ENCODE measurements around the gene HSF5. TPM values are rescaled to one million over a fixed set of nuclear protein-coding genes. Genes with fewer than 3 reads are reported as not detected.
"Not testable (repeated sequence)": the region's sequence is repeated elsewhere in the genome, so short reads cannot be mapped to it uniquely, and the experiment has no call there.

The HSF5 gene
- total and polyA plus RNA-seq, 9 donors: 0.04 to 0.20 (median 0.10) TPM; not detected in 2

DNA sequence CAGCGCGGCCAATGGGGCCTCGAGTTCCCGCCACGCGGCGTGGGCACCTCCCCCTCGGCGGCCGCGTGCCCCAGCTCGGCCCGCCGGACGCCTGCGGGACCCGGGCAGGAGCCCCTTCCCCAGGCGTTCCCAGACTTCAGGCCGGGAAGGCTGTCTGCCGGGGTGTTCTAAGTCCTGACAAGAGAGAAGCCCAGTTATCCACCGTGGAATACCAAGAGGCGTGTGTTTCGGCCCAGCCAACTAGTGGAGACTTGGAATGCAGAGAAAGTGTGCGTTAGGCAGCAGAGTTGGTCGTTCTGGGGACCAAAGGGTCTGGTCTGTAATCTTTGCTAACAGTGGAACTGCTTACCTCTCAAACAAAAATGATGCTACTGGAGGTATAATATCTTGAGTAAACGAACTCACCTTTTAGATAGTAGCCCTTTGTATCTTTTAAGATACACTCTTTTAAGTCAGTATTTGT lies 251 bp upstream of the HSF5 start:
- Histone ChIP-seq H3K36me3 (ENCODE audit: control insufficient read depth, insufficient read depth, low read length) (peaks cover 37% of the 10 kb centered on the region), H3K27me3 (ENCODE audit: control insufficient read depth, insufficient read depth, low read length) (no peaks in the 10 kb centered on the region)
- 80% methylated on average over 24 of the region's 26 CpGs for WGBS (ENCODE audit: insufficient coverage)

DNA sequence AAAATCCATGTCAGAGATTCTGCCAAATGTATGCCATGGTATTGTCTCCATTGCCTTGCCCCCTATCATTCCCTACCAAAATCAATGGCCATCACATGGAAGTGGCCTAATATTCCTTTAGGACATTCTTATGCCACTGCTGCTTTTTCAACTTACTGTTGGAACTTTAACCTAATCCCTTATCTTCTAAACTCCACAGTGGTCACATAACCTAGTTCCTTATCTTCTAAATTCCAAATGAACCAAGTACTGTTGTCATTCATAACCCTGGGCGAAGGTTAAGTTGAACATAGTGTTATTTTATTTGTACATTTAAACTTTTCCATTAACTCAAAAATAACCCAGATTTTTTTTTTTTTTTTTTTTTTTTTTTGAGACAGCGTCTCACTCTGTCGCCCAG lies 3.6 kb downstream of the HSF5 start:
- Histone ChIP-seq H3K4me3 (ENCODE audit: low read length) (no peak overlapping the region), H3K4me1 (ENCODE audit: control insufficient read depth, insufficient read depth, low read length) (no peaks in the 10 kb centered on the region), H3K9me3 (replicated peaks; ENCODE audit: control insufficient read depth, low read depth, low read length) (peaks cover 2% of the 10 kb centered on the region), H3K36me3 (ENCODE audit: control insufficient read depth, insufficient read depth, low read length) (peaks cover 7% of the 10 kb centered on the region), H3K27me3 (ENCODE audit: control insufficient read depth, insufficient read depth, low read length) (no peaks in the 10 kb centered on the region), H3K27ac (ENCODE audit: low read length) (no peak overlapping the region)
- DNase-seq: no peak
- WGBS (ENCODE audit: insufficient coverage): no CpG with 5 or more reads among the region's 3 CpGs

More for the DNA sequence above, 251 bp upstream of the HSF5 start:
- Histone ChIP-seq H3K9me3 (replicated peaks; ENCODE audit: control insufficient read depth, low read depth, low read length) (peaks cover 2% of the 10 kb centered on the region), H3K4me3 (ENCODE audit: low read length) (no peak overlapping the region), H3K27ac (ENCODE audit: low read length) (no peak overlapping the region), H3K4me1 (ENCODE audit: control insufficient read depth, insufficient read depth, low read length) (no peaks in the 10 kb centered on the region)
- no peak for DNase-seq

DNA sequence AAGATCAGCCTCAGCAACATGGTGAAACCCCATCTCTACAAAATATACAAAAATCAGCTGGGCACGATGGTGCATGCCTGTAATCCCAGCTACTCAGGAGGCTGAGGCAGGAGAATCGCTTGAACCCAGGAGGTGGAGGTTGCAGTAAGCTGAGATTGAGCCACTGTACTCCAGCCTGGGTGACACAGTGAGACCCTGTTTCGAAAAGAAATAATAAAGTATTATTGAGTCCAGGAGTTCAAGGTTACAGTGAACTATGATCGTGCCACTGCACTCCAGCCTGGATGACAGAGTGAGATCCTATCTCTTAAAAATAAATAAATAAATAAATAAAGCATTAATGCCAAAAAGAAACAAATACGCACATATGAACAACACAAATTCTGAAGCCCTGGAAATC lies 6.4 kb downstream of the HSF5 start:
- H3K4me1 ChIP-seq (ENCODE audit: control insufficient read depth, insufficient read depth, low read length); H3K27me3 ChIP-seq (ENCODE audit: control insufficient read depth, insufficient read depth, low read length); H3K9me3 ChIP-seq (replicated peaks; ENCODE audit: control insufficient read depth, low read depth, low read length); H3K4me3 ChIP-seq (ENCODE audit: low read length); H3K36me3 ChIP-seq (ENCODE audit: control insufficient read depth, insufficient read depth, low read length); DNase-seq; H3K27ac ChIP-seq (ENCODE audit: low read length): not testable (repeated sequence)
- 100% methylated on average over 1 of the region's 5 CpGs for WGBS (ENCODE audit: insufficient coverage)

DNA sequence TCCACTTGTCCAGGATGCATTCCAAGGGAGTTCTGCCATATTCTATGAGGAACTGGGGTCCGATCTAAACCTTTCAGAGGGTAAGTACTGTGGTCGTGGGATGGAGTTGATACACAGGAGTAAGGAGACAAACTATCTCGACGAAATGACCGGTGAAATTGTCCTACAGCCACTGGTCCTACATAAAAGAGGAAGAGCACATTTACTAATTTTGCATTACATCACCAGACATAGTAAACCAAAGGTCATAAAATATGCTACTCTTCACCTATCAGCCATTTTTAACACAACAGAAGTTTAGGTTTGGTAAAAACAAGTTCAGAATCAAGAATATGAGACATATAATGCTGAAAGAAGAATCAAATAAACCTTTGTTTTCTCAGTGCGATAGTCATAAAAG lies 8.1 kb downstream of the HSF5 start:
- no peaks in the 10 kb centered on the region for H3K9me3 ChIP-seq (replicated peaks; ENCODE audit: control insufficient read depth, low read depth, low read length)
- H3K4me1 ChIP-seq (ENCODE audit: control insufficient read depth, insufficient read depth, low read length): no peaks in the 10 kb centered on the region
- no peaks in the 10 kb centered on the region for H3K36me3 ChIP-seq (ENCODE audit: control insufficient read depth, insufficient read depth, low read length)
- no peak overlapping the region for H3K4me3 ChIP-seq (ENCODE audit: low read length)
- H3K27ac ChIP-seq (ENCODE audit: low read length): no peak overlapping the region
- no peak for DNase-seq
- WGBS (ENCODE audit: insufficient coverage): 89% methylated on average over 1 of the region's 6 CpGs
- no peaks in the 10 kb centered on the region for H3K27me3 ChIP-seq (ENCODE audit: control insufficient read depth, insufficient read depth, low read length)

DNA sequence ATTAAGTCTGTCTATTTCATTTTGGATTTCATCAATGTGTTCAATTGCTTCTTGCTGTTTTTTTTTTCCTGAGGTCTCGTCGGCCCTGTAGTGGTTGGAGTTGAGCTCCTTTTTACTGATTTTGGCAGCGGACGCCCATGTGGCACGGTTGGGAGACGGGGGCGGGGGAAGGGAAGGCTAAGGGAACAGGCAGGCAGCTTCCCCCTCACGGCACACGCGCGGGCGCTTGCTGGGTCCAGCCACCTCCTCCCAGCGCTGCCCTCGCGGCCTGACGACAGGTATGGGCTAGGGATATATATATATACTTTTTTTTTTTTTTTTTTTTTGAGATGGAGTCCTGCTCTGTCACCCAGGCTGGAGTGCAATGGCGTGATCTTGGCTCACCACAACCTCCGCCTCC lies 11.4 kb downstream of the HSF5 start:
- H3K27ac ChIP-seq (ENCODE audit: low read length): no peak overlapping the region
- no peaks in the 10 kb centered on the region for H3K27me3 ChIP-seq (ENCODE audit: control insufficient read depth, insufficient read depth, low read length)
- DNase-seq: no peak
- no peaks in the 10 kb centered on the region for H3K4me1 ChIP-seq (ENCODE audit: control insufficient read depth, insufficient read depth, low read length)
- 52% methylated on average over 5 of the region's 18 CpGs for WGBS (ENCODE audit: insufficient coverage)
- no peaks in the 10 kb centered on the region for H3K36me3 ChIP-seq (ENCODE audit: control insufficient read depth, insufficient read depth, low read length)
- H3K4me3 ChIP-seq (ENCODE audit: low read length): no peak overlapping the region
- no peaks in the 10 kb centered on the region for H3K9me3 ChIP-seq (replicated peaks; ENCODE audit: control insufficient read depth, low read depth, low read length)

DNA sequence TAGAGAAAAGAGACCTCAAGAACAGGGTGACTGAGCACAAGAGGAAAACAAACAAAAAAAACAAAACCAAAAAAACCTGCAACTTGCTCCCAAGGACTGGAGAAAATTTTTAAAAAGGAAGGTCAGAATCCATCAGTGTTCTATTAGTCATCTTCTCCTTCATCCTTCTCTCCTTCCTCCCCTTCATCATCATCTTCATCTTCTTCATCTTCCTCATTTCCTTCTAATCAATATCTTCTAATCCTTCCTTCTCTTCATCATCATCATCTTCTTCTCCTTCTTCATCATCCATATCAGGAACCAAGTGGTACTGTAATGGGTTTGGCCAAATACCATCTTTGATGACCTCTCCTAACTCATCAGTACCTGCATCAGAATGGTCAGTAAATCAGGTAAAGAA lies 12.2 kb downstream of the HSF5 start:
- Histone ChIP-seq H3K36me3 (ENCODE audit: control insufficient read depth, insufficient read depth, low read length) (no peaks in the 10 kb centered on the region), H3K9me3 (replicated peaks; ENCODE audit: control insufficient read depth, low read depth, low read length) (no peaks in the 10 kb centered on the region), H3K4me3 (ENCODE audit: low read length) (no peak overlapping the region), H3K4me1 (ENCODE audit: control insufficient read depth, insufficient read depth, low read length) (no peaks in the 10 kb centered on the region), H3K27me3 (ENCODE audit: control insufficient read depth, insufficient read depth, low read length) (no peaks in the 10 kb centered on the region), H3K27ac (ENCODE audit: low read length) (no peak overlapping the region)
- DNase-seq: no peak

DNA sequence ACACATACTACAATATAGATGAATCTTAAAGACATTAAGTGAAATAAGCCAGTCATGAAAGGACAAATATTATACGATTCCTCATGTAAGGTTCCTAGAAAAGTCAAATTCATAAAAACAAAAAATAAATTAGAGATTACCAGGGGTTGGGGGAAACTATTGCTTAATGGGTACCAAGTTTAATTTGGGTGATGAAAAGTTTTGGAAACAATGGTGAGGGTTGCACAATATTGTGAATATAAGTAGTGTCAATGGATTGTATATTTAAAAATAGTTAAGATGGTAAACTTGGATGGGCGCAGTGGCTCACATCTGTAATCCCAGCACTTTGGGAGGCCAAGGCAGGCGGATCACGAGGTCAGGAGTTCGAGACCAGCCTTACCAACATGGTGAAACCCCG lies 17.9 kb downstream of the HSF5 start:
- Histone ChIP-seq H3K36me3 (ENCODE audit: control insufficient read depth, insufficient read depth, low read length) (no peaks in the 10 kb centered on the region), H3K4me1 (ENCODE audit: control insufficient read depth, insufficient read depth, low read length) (no peaks in the 10 kb centered on the region), H3K27me3 (ENCODE audit: control insufficient read depth, insufficient read depth, low read length) (peaks cover 2% of the 10 kb centered on the region), H3K27ac (ENCODE audit: low read length) (no peak overlapping the region), H3K4me3 (ENCODE audit: low read length) (no peak overlapping the region), H3K9me3 (replicated peaks; ENCODE audit: control insufficient read depth, low read depth, low read length) (no peaks in the 10 kb centered on the region)
- DNase-seq: no peak
- 73% methylated on average over 2 of the region's 6 CpGs for WGBS (ENCODE audit: insufficient coverage)

DNA sequence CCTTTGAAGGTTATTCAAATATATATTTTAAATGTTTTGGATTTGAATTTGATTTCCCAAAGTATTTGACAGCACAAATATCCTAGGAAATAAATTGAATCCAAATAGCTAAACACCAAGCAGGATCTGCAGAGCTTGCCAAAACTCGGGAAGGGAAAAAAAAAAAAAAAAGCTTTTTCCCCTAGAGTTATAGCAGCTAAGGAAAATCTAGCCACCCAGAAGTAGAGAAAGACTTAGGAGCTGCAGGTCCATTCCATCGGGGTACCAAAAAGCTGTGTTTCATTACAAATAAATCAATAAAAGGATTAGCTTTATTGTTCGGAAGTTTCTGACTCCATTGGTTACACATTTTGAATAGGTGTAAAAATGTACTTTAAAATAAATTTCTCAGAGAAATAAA lies 19.3 kb downstream of the HSF5 start:
- Histone ChIP-seq H3K27ac (ENCODE audit: low read length) (no peak overlapping the region), H3K27me3 (ENCODE audit: control insufficient read depth, insufficient read depth, low read length) (peaks cover 2% of the 10 kb centered on the region), H3K36me3 (ENCODE audit: control insufficient read depth, insufficient read depth, low read length) (no peaks in the 10 kb centered on the region), H3K4me3 (ENCODE audit: low read length) (no peak overlapping the region), H3K9me3 (replicated peaks; ENCODE audit: control insufficient read depth, low read depth, low read length) (no peaks in the 10 kb centered on the region), H3K4me1 (ENCODE audit: control insufficient read depth, insufficient read depth, low read length) (no peaks in the 10 kb centered on the region)
- WGBS (ENCODE audit: insufficient coverage): no CpG with 5 or more reads among the region's 3 CpGs
- DNase-seq: no peak

DNA sequence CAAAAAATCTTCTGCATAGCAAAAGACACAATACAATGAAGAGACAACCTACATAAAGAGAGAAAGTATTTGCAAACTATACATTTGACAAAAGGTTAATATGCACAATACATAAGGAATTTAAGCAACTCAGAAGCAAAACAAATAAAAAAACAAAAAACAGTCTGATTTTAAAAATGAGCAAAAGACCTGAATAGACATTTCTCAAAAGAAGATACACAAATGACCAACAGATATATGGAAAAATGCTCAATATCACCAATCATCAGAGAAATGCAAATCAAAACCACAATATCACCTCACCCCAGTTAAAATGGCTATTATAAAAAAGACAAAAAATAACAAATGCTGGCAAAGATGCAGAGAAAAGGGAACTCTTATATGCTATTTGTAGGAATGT lies 32.7 kb downstream of the HSF5 start:
- no peak for DNase-seq
- H3K27me3 ChIP-seq (ENCODE audit: control insufficient read depth, insufficient read depth, low read length): no peaks in the 10 kb centered on the region
- H3K4me1 ChIP-seq (ENCODE audit: control insufficient read depth, insufficient read depth, low read length): no peaks in the 10 kb centered on the region
- H3K9me3 ChIP-seq (replicated peaks; ENCODE audit: control insufficient read depth, low read depth, low read length): no peaks in the 10 kb centered on the region
- H3K27ac ChIP-seq (ENCODE audit: low read length): no peak overlapping the region
- no peaks in the 10 kb centered on the region for H3K36me3 ChIP-seq (ENCODE audit: control insufficient read depth, insufficient read depth, low read length)
- H3K4me3 ChIP-seq (ENCODE audit: low read length): no peak overlapping the region

DNA sequence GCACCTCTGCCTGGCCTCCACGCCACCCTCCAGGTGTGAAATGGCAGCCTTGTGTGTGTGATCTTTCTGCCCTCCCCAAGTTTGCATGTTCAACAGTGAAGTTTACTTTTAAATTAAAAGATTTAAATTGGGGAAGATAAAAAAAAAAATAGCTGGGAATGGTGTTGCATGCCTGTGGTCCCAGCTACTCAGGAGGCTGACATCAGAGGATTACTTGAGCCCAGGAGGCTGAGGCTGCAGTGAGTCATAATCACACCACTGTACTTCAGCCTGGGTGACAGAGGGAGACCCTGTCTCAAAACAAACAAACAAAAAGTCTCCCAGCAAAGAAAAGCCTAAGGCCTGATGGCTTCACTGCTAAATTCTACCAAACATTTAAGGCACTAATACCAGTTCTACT lies 35.5 kb downstream of the HSF5 start:
- DNase-seq: no peak
- Histone ChIP-seq H3K4me1 (ENCODE audit: control insufficient read depth, insufficient read depth, low read length) (no peaks in the 10 kb centered on the region), H3K4me3 (ENCODE audit: low read length) (no peak overlapping the region), H3K27ac (ENCODE audit: low read length) (no peak overlapping the region), H3K27me3 (ENCODE audit: control insufficient read depth, insufficient read depth, low read length) (no peaks in the 10 kb centered on the region), H3K9me3 (replicated peaks; ENCODE audit: control insufficient read depth, low read depth, low read length) (no peaks in the 10 kb centered on the region), H3K36me3 (ENCODE audit: control insufficient read depth, insufficient read depth, low read length) (no peaks in the 10 kb centered on the region)
- WGBS (ENCODE audit: insufficient coverage): 80% methylated on average over 1 of the region's 1 CpG

Measured in muscle of leg (tissue), 11 donors.